ENCODE measurements around the gene B4GALT6.

DNA sequence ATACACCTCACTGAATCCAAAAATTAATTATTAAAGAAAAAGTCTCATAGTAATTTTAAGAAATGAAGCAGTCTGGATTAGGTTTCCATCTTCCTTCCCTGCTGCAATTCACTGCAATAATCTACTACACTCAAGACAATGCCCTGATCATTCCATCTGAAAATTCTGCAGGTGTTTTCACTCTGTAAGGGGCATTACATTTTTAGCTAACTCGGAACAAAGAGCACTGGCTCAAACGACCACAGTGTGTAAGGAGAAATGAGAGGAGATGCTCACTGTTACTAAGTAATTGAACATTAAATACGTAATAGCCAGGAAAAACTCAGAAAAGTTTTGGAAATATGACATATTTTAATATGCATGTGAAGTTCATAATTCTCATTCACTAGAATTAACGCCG lies 1.3 kb downstream of the B4GALT6 start:
- TF ChIP-seq HDAC2 (CRISPR knock-in tag; IDR thresholded peaks at IDR 0.05) (no peak), HOXA3 (CRISPR knock-in tag; IDR thresholded peaks at IDR 0.05) (no peak), ZNF713 (CRISPR knock-in tag; IDR thresholded peaks at IDR 0.05) (no peak)

Measured in HepG2 (cell line).